NCI-H1092 (cell line): ENCODE measurements around the gene PSMB7.

Experiments used
- DNase-seq: peaks from one replicate; lab custom pipeline; 2025; lab: John Stamatoyannopoulos, UW

Gene PSMB7

DNA sequence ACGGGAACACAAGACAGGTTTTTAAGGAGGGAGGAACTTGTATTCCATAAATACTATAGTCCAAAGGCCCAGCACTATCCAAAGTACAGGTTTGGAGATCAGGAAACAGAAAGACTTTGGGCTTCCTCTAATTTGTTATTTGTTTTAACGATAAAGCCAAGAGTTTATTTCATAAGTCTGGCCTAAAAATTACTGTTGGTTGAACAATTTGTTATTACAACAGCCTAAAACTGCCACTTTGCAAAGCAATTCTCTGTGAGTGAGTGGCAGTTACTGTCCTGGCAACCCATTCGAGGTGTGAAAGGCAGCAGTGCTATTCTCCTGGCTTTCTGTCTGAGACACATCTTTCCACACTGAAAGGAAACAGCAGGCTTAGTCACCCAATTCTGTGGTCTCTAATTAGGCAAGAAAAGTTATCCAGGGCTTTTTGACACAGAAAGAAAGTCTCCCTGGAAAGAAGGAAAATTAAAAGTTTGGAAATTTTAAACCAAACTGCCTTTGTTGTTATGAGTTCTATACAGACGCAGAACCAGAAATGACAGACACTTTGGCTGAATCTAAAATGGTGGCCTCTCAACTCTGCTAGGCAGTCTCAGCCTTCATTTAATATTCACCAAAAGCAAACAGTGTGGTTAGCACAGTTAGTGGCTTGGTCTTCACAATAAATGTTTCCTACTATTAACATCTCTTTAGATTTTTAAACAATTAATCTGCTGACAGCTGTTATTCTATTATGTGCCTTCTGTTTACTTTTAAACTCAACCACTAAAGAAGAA, 33.9 kb downstream of the PSMB7 start:
- DNase-seq, result no peak

DNA sequence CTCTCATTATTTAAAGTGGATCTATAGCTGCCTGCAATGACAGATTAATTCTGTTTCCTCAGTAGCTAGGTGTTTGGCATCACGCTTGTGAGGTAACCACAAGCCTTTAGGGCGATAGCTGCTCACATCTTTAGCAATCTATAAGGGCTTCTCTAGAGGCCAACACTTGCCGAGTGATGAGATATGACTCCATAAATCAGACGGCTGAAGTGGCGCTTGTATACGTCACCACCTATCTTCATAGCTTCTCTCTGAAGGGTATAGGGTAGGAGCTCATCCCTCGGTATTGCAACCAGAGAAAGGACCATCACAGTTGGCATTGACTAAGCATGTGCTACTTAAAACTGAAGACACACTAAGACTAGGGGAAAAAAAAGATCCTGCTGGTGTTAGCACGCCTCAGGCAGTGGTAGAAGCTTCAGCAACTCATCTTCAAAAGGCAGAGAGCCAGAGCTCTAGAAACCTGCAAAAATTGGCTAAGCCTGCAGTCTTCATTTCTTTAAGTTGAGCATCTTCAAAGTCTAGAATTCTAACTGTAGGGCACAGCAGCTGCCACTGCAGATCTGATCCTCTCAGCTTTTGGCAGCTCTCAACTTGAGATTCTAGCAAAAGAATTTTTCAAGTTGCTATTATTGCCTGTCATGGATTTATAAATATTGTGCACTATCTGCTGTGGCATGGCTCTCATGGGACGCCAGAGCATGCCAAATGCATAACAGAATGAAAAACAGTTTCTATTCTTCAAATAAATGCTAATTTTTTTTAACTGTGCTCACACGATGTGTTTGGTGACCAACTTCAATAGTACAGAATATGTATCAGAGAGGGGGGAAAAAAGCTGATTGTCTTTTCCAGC, 37.5 kb downstream of the PSMB7 start:
- no peak for DNase-seq

- no peak for DNase-seq
Observed at GRCh38 chr9:124376329-124376728, 38.9 kb downstream of the PSMB7 start.

DNA sequence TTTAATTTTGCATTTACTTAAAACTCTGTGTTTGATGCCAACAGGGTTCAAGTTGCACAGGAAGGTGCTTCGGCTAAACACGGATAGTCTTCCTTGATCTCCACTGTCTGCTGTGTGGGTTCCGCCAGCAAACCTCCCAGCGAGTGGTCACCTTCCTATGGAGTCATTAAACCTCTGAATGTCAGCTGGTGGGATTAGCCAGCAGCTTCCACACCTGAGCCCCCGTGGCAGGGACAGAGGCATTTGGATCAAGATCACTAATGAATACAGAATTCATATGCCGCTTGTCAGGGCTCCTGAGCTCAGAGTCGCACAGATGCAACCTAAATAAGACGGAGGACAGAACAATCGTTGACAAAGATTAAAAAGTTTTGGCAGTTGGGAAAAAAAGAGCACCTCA, 39.5 kb downstream of the PSMB7 start:
- no peak for DNase-seq

DNA sequence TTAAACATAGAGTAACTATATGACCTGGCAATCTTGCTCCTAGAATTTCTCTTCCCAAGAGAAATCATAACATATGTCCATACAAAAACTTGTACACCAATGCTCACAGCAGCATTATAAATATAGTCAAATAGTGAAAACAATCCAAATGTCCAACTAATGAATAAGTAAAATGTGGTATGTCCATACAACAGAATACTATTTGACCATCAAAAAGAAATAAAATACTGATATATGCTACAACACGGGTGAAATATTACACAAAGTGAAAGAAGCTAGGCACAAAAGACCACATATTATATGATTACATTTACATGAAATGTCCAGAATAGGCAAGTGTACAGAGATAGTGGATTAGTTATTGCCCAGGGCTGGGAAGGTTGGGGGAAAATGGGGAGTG, 41.4 kb downstream of the PSMB7 start:
- DNase-seq, result no peak

- DNase-seq, result no peak
Observed at GRCh38 chr9:124373386-124373785, 41.9 kb downstream of the PSMB7 start.

DNA sequence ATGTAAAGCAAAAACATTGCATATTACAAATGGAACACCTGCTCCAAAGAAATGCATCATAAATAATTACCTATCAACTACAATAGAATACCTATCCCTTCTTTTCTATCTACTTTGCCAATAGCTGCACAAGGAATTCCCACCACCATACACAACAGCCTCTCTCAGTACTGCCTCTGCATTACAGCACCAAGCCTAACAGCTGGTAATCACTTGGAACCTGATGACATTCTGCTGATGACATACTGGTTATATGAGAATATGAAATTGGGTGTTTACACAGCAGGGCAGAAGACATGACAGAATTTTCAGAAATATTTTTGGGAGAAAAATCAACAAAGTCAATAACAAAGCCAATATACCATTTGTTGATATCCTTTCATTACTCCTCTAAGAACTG, 43.2 kb downstream of the PSMB7 start:
- DNase-seq, result no peak

GRCh38 chr9:124370896-124371582, 44.2 kb downstream of the PSMB7 start:
- DNase-seq, result no peak

- DNase-seq, result no peak
Observed at GRCh38 chr9:124369231-124369797, 45.9 kb downstream of the PSMB7 start.

DNA sequence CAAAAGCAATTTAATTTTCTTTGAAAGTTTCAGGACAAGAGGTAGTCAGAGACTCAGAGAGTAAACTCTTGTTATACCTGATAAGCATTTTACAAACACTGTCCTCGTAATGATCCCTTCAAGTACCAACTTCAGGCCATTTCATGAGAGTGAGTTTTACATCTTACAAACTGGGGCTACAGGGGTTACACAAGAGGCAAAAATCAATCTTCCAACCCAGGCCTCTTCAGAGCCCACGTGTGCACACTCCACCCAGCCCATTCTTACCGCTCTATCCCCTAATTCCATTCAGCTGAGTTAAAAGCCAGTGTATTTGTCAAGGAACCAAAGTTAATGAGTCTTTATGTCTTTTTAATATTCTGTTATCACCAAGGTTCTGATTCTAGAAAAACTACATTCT, 46.5 kb downstream of the PSMB7 start:
- no peak for DNase-seq

GRCh38 chr9:124366476-124367220, 48.6 kb downstream of the PSMB7 start:
- no peak for DNase-seq

GRCh38 chr9:124365036-124365435, 50.2 kb downstream of the PSMB7 start:
- DNase-seq, result no peak

DNA sequence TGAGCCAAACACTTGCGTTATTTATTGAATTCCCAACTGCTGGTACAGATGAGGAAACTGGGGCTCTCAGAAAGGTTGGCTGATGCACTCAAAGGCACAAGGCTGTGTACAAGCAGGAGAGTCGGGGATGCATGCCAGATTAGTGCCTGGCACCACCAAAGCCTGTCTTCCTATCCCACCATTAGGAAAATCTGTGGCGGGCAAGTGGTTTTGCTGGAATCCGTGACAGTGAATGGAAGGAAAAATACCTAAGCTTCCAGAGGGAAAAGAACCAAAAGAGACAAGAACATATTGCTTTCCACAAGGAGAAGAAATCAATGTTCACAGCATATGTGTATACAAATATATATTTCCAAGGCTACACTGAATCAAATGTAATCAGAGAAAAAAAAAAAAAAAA, 51.1 kb downstream of the PSMB7 start:
- DNase-seq, result no peak

DNA sequence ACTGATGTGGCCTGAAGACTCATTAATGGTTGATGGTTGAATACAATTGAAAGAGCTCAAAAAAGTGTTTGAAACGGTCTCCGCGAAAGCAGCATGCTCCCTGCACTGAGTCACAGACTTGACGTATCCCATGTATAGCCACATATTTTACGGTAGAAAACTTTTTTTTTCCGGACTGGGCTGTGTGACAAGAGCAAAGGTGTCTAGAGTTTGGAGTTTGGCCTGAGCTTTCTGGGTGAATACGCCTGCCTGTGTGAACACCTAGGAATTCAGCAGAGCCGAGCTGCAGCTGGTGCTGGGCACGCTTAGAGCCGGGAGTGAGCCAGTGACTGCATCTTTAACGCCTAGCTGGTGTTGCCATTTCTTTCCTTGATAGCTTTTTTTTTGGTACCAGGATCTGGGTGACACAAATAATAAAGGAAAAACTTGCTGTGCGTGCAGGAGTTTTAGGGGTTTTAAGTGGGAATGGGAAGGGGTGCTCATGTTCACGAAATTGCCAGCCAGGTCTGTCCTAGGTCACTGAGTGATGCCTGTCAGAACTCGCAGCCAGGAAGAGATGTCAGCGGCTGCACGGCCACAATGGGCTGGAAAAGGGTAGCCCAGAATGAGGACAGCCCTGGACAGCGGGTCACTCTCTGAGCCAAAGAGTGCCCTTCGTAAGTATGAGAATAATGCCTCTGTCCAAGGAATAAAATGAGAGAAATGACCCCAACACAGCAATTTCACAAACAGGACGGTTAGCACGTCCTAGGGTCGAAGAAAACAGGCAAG, 51.7 kb downstream of the PSMB7 start:
- no peak for DNase-seq

- DNase-seq, result no peak
Observed at GRCh38 chr9:124361128-124361527, 54.1 kb downstream of the PSMB7 start.

- DNase-seq, result no peak
Observed at GRCh38 chr9:124359855-124360678, 55.2 kb downstream of the PSMB7 start.

- no peak for DNase-seq
Observed at GRCh38 chr9:124359426-124359825, 55.8 kb downstream of the PSMB7 start.

DNA sequence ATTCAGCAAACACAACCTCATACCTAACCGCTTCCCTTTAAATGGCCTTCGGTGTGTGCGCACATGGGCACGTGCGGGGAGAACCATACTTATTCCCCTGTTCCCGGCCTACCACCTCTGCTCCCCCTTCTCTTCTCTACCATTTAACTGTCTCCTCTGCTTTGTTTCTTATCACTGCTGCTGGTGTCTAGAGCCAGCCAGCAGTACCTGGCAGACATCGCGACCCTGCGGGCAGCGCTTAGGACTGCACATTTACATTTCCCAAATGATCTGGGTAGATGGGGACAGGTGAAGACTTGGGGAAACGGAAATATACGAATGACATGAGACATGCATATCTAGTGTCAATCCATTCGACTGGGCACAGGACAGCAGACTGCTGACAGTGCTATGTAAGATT, 56.6 kb downstream of the PSMB7 start:
- DNase-seq, result no peak

GRCh38 chr9:124357721-124358361, 57.4 kb downstream of the PSMB7 start:
- DNase-seq, result no peak
